Measurements from ENCODE around the gene MYL12A.
A peak's percentile ranks its signal among the peaks of the same experiment; 100 is the strongest.

Gene MYL12A

GRCh38 chr18:3284501-3284900, 36.9 kb downstream of the MYL12A start:
- DNase-seq: no peak

- DNase-seq: no peak
Observed at GRCh38 chr18:3286159-3286558, 38.6 kb downstream of the MYL12A start.

- peak; percentile 31 for DNase-seq
Observed at GRCh38 chr18:3293196-3293951, 45.8 kb downstream of the MYL12A start.

DNA sequence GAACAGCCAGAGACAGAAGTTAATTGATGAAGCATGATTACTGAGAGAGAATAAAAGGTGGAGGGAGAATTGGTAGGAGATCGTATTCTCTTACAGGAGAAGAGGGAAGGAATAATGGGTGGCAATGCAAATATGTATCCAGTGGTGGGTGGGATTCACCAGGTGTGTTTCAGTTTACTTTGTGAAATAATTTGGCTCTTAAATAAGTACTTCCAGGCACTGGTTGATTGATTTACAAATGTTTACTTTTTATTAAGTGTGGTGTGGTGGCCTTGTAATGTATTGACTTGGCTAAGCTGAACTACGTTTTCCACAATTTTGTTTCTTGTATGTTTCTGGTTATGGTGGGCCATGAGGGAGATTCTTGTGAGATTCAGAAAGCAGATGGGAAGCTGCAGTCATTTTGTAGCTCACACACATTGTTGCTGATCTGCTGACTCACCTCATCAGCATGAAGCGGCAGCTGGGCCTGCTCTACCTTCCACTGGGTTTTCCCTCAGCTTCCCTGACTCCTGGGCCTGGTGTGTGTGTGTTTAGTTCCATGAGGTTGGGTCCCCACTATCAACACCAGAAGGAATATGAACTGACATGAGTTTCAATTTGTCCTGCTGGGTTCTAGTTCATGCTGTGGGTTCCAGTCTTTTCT, 47.0 kb downstream of the MYL12A start:
- peak; percentile 75 for DNase-seq

DNA sequence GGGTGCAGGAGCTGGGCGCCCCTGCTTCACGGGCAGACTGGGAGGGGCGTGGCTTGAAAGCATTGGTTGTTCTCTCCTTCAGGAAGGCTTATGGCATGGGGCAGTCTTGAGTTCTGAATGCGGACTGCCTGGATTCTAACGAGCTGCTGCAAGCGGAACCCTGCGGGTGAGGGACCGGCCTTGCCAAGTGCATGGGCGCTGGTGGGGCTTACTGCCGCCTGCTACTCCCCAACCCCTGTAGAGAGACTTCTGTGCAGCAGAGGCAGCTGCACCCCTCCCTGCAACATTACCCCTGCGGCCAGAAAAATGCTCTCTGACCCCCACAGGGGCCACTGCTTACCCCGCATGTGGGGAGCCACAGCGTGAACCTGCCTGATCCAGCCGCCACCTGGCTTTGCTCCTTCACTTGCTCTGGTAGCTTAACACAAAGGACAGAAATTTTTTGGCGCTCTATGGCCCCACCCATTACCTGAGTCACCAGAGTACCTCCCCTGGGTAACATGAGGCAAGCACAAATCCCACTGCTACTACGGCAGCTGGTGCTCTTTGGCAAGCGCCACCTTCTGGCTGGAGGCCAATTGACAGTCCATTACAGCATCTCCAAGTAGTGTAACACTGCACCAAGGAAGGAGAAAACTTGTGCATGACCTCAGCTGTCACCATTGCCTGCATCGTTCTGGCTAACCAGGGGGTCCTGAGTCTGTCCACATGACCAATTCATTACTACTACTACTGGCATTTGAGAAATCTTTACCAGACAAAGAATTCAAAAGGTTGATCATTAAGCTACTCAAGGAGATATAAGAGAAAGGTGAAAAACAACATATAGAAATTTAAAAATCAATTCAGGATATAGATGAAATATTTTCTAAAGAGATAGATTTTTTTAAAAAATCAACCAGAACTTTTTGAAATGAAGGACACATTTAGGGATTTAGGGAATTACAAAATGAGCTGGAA, 49.7 kb downstream of the MYL12A start:
- DNase-seq: peak; percentile 79

GRCh38 chr18:3304832-3305231, 57.2 kb downstream of the MYL12A start:
- DNase-seq: no peak

- peak; percentile 96 for DNase-seq
Observed at GRCh38 chr18:3305354-3305762, 57.8 kb downstream of the MYL12A start.

Data from NCI-H226 (cell line).